Measurements from ENCODE around the gene OR14A2.
"Not testable (repeated sequence)": the region's sequence is repeated elsewhere in the genome, so short reads cannot be mapped to it uniquely, and the experiment has no call there.

The OR14A2 gene

DNA sequence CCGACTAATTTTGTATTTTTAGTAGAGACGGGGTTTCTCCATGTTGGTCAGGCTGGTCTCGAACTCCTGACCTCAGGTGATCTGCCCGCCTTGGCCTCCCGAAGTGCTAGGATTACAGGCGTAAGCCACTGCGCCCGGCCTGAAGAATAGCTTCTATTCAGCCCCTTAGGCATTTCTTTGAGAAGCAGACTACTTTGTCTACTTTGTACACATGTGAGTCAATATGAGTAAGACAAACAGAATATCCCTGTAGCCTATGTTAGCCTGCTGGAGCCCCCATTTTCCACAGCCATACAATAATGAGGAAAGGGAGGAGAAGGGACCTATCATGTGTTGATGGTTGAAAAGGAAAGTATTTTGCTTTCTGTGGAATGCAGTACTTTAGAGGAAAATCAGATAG lies 37.3 kb downstream of the OR14A2 start:
- H3K9me3 Mint-ChIP-seq: peaks cover 20% of the 10 kb centered on the region
- intact Hi-C loops (cut with micrococcal nuclease); H3K4me3 Mint-ChIP-seq; H3K27ac Mint-ChIP-seq; H3K36me3 Mint-ChIP-seq (ENCODE audit: low read depth); H3K27me3 Mint-ChIP-seq; H3K4me1 Mint-ChIP-seq (ENCODE audit: low read depth): not testable (repeated sequence)

GRCh38 chr1:247701338-247701737 lies 46.6 kb downstream of the OR14A2 start:
- H3K9me3 Mint-ChIP-seq: no peaks in the 10 kb centered on the region
- H3K27ac Mint-ChIP-seq: no peak overlapping the region
- intact Hi-C loops (cut with micrococcal nuclease): no loop called here
- no peaks in the 10 kb centered on the region for H3K27me3 Mint-ChIP-seq
- H3K4me3 Mint-ChIP-seq: no peak overlapping the region
- no peaks in the 10 kb centered on the region for H3K4me1 Mint-ChIP-seq (ENCODE audit: low read depth)
- H3K36me3 Mint-ChIP-seq (ENCODE audit: low read depth): no peaks in the 10 kb centered on the region

GRCh38 chr1:247681288-247681897 lies 66.5 kb downstream of the OR14A2 start:
- Mint-ChIP-seq H3K36me3 (ENCODE audit: low read depth) (no peaks in the 10 kb centered on the region), H3K9me3 (no peaks in the 10 kb centered on the region), H3K4me3 (no peak overlapping the region), H3K4me1 (ENCODE audit: low read depth) (no peaks in the 10 kb centered on the region), H3K27ac (no peak overlapping the region), H3K27me3 (no peaks in the 10 kb centered on the region)
- intact Hi-C loops (cut with micrococcal nuclease): loop anchor here (10.0 kb wide), 1 partner anchor 173 kb away; the partner anchor contains the start of gene TRIM58

DNA sequence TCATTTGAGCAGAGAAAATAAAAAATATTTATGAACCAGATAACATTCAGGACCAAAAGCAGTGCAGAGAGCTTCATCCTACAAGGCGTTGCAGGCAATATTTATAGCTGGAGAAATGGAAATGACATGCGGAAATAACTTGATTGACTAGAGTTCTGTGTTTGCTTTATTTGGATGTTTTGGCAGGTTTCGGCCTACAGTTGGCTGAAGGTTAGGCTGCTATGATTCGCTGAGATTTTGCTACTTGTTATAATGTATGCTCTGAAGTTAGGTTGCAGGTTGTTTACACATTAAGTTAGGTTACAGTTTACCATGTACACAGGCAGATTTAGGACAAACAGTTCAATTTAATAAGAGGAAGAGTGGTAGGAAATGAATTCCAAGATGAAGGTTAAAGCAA lies 67.8 kb downstream of the OR14A2 start:
- H3K4me1 Mint-ChIP-seq (ENCODE audit: low read depth): no peaks in the 10 kb centered on the region
- H3K4me3 Mint-ChIP-seq: no peak overlapping the region
- no peak overlapping the region for H3K27ac Mint-ChIP-seq
- H3K27me3 Mint-ChIP-seq: no peaks in the 10 kb centered on the region
- no peaks in the 10 kb centered on the region for H3K9me3 Mint-ChIP-seq
- no peaks in the 10 kb centered on the region for H3K36me3 Mint-ChIP-seq (ENCODE audit: low read depth)
- intact Hi-C loops (cut with micrococcal nuclease): loop anchor here (10.0 kb wide), 1 partner anchor 175 kb away; the partner anchor contains the start of gene TRIM58

GRCh38 chr1:247679639-247680038 lies 68.3 kb downstream of the OR14A2 start, which contains the start of gene OR13G1:
Gene OR13G1 (minus strand): TSS chr1:247679739. CDS start chr1:247673041, 6,698 bp downstream.
- Mint-ChIP-seq H3K27me3 (no peaks in the 10 kb centered on the region), H3K4me1 (ENCODE audit: low read depth) (no peaks in the 10 kb centered on the region), H3K4me3 (no peak within 1 kb of the TSS), H3K27ac (no peak within 1 kb of the TSS), H3K36me3 (ENCODE audit: low read depth) (no peaks in the 10 kb centered on the region), H3K9me3 (no peaks in the 10 kb centered on the region)
- intact Hi-C loops (cut with micrococcal nuclease): loop anchor here (10.0 kb wide), 1 partner anchor 175 kb away; the partner anchor contains the start of gene TRIM58

Measured in dendritic cell treated with granulocyte-macrophage colony-stimulating factor and Interleukin-4, amounts not matched to agents 40 ng/mL and 50 ng/mL, for 4 days (primary cell).